IPS DF 6.9 (cell line): ENCODE results near the gene PHC1.

Experiments
- DNase-seq: peaks from one replicate; pipeline ENCODE4 v3.0.0-alpha.2; 2013; ENCODE audit warnings: low read depth, low spot score
- H3K27ac ChIP-seq: one replicate; pipeline ENCODE4 v1.5.1; 2013; ENCODE audit warnings: low read length, control low read depth
- H3K27me3 ChIP-seq: 2 replicates; pipeline ENCODE4 v1.6.1; 2013; ENCODE audit warnings: mild to moderate bottlenecking, low read length; ENCODE audit not compliant: control insufficient read depth, insufficient read depth
- H3K36me3 ChIP-seq: 2 replicates; pipeline ENCODE4 v1.6.1; 2013; ENCODE audit warnings: low read length; ENCODE audit not compliant: control insufficient read depth, insufficient read depth
- H3K4me1 ChIP-seq: 2 replicates; pipeline ENCODE4 v1.6.1; 2013; ENCODE audit warnings: low read length; ENCODE audit not compliant: control insufficient read depth, insufficient read depth
- H3K4me3 ChIP-seq: 2 replicates; pipeline ENCODE4 v1.5.1; 2013; ENCODE audit warnings: mild to moderate bottlenecking, low read length
- H3K9me3 ChIP-seq: 2 replicates; pipeline ENCODE4 v1.6.1; 2013; ENCODE audit warnings: low read length, inconsistent platforms; ENCODE audit not compliant: control insufficient read depth, insufficient read depth
- WGBS: extraction: QIAGEN DNeasy Blood & Tissue Kit; methylation state at CpG from one replicate; pipeline ENCODE4 v1.1.7; 2013; ENCODE audit warnings: mixed read lengths, missing lambda C conversion rate; ENCODE audit not compliant: insufficient read length, insufficient coverage; 5-methylcytosine and 5-hydroxymethylcytosine counted together

PHC1 gene

GRCh38 chr12:8968761-8969160 is 54.5 kb downstream of the PHC1 start:
- H3K27ac ChIP-seq = no peak overlapping the region
- no peaks in the 10 kb centered on the region for H3K4me1 ChIP-seq
- H3K4me3 ChIP-seq = no peak overlapping the region
- no peaks in the 10 kb centered on the region for H3K36me3 ChIP-seq
- H3K9me3 ChIP-seq = no peaks in the 10 kb centered on the region
- H3K27me3 ChIP-seq = no peaks in the 10 kb centered on the region
- no peak for DNase-seq

GRCh38 chr12:8969861-8970411 is 55.6 kb downstream of the PHC1 start:
- H3K4me3 ChIP-seq = no peak overlapping the region
- H3K27me3 ChIP-seq = no peaks in the 10 kb centered on the region
- no CpG with 5 or more reads among the region's 2 CpGs for WGBS
- H3K27ac ChIP-seq = no peak overlapping the region
- H3K36me3 ChIP-seq = no peaks in the 10 kb centered on the region
- DNase-seq = no peak
- no peaks in the 10 kb centered on the region for H3K9me3 ChIP-seq
- H3K4me1 ChIP-seq = no peaks in the 10 kb centered on the region

GRCh38 chr12:8970432-8970831 is 56.1 kb downstream of the PHC1 start:
- no peaks in the 10 kb centered on the region for H3K9me3 ChIP-seq
- 100% methylated on average over 1 of the region's 1 CpG for WGBS
- no peak overlapping the region for H3K4me3 ChIP-seq
- no peaks in the 10 kb centered on the region for H3K27me3 ChIP-seq
- H3K36me3 ChIP-seq = no peaks in the 10 kb centered on the region
- no peak overlapping the region for H3K27ac ChIP-seq
- no peak for DNase-seq
- H3K4me1 ChIP-seq = no peaks in the 10 kb centered on the region

- H3K9me3 ChIP-seq = no peaks in the 10 kb centered on the region
- no CpG with 5 or more reads among the region's 3 CpGs for WGBS
- H3K27ac ChIP-seq = no peak overlapping the region
- H3K4me1 ChIP-seq = no peaks in the 10 kb centered on the region
- H3K27me3 ChIP-seq = no peaks in the 10 kb centered on the region
- DNase-seq = no peak
- no peaks in the 10 kb centered on the region for H3K36me3 ChIP-seq
- H3K4me3 ChIP-seq = no peak overlapping the region
These were observed 65.8 kb downstream of the PHC1 start for GRCh38 chr12:8980137-8980536.

- no peak for DNase-seq
- Histone ChIP-seq H3K4me1 (no peaks in the 10 kb centered on the region), H3K27me3 (no peaks in the 10 kb centered on the region), H3K4me3 (no peak overlapping the region), H3K27ac (no peak overlapping the region), H3K9me3 (no peaks in the 10 kb centered on the region), H3K36me3 (no peaks in the 10 kb centered on the region)
- WGBS = no CpG with 5 or more reads among the region's 1 CpG
These were observed 71.0 kb downstream of the PHC1 start for GRCh38 chr12:8985213-8985754.

GRCh38 chr12:8987163-8987562 is 72.9 kb downstream of the PHC1 start:
- H3K4me3 ChIP-seq = no peak overlapping the region
- H3K27ac ChIP-seq = no peak overlapping the region
- no peaks in the 10 kb centered on the region for H3K27me3 ChIP-seq
- no peak for DNase-seq
- H3K4me1 ChIP-seq = no peaks in the 10 kb centered on the region
- no peaks in the 10 kb centered on the region for H3K36me3 ChIP-seq
- H3K9me3 ChIP-seq = no peaks in the 10 kb centered on the region

- Histone ChIP-seq H3K4me1 (no peaks in the 10 kb centered on the region), H3K27ac (no peak overlapping the region), H3K4me3 (no peak overlapping the region), H3K36me3 (no peaks in the 10 kb centered on the region), H3K9me3 (no peaks in the 10 kb centered on the region), H3K27me3 (no peaks in the 10 kb centered on the region)
- DNase-seq = no peak
- WGBS = no CpG with 5 or more reads among the region's 1 CpG
These were observed 73.4 kb downstream of the PHC1 start for GRCh38 chr12:8987685-8988084.

- no peak for DNase-seq
These were observed 75.1 kb downstream of the PHC1 start, which contains the start of gene KLRG1 for GRCh38 chr12:8989413-8989812. KLRG1 (plus strand) TSS chr12:8989546; CDS start chr12:8989636, 90 bp downstream.

More at GRCh38 chr12:8989413-8989812, 75.1 kb downstream of the PHC1 start, which contains the start of gene KLRG1:
- Histone ChIP-seq H3K36me3 (no peaks in the 10 kb centered on the region), H3K27me3 (no peaks in the 10 kb centered on the region), H3K4me3 (no peak within 1 kb of the TSS), H3K4me1 (no peaks in the 10 kb centered on the region), H3K9me3 (no peaks in the 10 kb centered on the region), H3K27ac (no peak within 1 kb of the TSS)
- WGBS = no CpG with 5 or more reads among the region's 2 CpGs
